GM04504 (cell line): ENCODE results near the gene ZNF280C.

Source experiments
- DNase-seq: peaks from one replicate; pipeline ENCODE4 v3.0.0-alpha.2; 2012; ENCODE audit warnings: low read depth

Gene ZNF280C

GRCh38 chrX:130174937-130175336, 93.8 kb downstream of the ZNF280C start:
- DNase-seq, result no peak

DNA sequence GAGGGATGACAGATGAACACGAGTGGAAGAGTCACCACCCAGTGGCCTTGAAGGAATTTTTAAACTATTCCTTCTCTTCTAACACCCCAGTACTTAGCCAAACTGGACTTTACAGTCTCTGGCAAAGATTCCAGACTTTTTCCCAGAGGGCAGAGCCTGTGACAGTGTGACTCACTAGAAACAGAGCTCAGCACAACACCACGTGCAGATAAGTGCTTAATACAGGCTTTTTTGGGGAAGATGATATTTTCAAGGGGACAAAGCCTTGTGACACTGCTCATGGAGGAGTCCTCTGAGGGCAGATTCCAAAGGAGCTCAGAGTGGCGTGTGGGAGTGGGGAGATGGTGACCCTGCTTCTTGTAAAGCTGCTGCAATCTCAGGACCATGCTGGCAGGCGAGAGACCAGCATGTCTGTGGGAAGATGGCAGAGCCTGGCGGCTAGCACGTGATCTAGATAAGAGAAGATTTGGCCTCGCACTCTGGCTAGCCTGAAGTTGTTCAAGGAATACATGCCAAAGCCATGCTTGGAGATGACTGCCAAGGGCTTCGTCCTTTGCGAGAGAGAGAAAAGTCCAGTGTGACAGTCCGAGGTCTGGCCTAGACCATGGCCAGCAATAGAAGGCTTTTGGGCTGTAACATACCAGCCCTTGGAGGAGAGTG, 94.5 kb downstream of the ZNF280C start:
- DNase-seq, result peak; percentile 78

- peak; percentile 71 for DNase-seq
Measured at GRCh38 chrX:130173190-130173895, 95.4 kb downstream of the ZNF280C start.

DNA sequence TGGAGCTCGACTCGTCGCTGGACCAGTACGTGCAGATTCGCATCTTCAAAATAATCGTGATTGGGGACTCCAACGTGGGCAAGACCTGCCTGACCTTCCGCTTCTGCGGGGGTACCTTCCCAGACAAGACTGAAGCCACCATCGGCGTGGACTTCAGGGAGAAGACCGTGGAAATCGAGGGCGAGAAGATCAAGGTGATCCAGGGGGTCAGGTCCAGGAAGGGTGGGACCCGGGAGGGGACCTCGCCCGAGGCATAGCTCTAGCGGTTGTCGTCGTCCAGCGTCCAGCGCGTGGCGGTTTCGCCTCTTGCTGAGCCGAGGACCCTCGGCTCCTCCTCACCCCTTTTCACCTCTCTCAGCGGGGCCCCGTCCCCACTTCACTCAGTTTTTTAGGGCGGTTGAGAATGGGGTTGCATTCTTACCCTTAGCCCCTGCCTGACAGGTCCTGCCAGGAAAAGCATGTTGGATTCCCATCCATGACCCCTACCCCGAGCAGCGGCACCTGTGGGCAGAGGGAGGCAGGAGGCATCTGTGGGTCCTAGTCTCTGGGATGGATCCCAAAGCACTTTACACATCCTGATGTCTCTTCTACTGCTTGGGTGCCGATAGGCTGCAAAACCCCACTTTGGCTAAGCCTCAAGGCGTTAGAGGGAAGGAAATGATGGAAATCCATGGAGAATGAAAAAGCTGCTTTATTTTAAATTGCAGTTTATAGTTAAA, 96.4 kb downstream of the ZNF280C start:
- DNase-seq, result no peak

DNA sequence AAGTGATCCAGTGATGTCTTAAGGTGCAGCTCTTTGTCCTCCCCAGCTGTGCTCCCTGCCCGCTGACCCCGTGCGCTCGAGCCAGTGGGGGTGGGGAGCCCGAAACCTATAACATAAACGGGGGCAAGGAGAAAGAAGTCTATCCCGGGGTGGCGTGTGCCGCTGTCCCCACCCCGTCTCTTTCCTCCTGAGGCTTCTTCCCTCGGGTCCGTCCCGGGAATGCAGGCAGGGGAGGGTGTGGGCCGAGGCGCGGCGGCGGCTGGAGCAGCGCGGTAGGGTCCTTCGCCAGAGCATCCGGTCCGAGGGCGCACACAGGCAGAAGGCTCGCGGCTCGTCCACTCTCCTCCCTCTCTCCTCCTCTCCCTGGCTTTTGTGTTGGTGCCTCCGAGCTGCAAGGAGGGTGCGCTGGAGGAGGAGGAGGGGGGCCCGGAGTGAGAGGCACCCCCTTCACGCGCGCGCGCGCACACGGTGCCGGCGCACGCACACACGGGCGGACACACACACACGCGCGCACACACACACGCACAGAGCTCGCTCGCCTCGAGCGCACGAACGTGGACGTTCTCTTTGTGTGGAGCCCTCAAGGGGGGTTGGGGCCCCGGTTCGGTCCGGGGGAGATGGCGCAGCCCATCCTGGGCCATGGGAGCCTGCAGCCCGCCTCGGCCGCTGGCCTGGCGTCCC, 97.1 kb downstream of the ZNF280C start, which contains the start of gene RAB33A:
Gene RAB33A (plus strand): TSS at position 517 of the 681 bp plus-strand sequence. CDS start 101 bp downstream, at position 618.
- no peak for DNase-seq

GRCh38 chrX:130170752-130171445, 97.8 kb downstream of the ZNF280C start:
- DNase-seq, result no peak

DNA sequence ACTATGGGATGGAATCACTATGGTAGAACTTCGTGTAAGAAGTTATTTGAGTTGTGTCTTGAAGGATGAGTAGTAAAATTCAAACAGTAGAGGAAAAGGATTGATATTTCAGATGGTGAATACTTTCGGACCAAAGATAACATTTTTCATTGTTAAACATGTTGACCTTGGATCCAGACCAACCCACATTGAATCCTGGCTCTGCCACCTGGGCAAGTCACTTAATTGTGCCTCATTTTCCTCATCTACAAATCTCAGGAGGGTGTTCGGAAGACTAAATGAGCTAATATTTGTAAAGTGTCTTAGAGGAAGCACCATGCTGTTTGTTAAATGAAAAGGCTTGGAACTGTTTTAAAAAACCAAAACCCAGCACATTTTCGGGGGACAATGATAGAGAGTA, 101.7 kb downstream of the ZNF280C start:
- no peak for DNase-seq

GRCh38 chrX:130166503-130166777, 102.3 kb downstream of the ZNF280C start:
- DNase-seq, result no peak

DNA sequence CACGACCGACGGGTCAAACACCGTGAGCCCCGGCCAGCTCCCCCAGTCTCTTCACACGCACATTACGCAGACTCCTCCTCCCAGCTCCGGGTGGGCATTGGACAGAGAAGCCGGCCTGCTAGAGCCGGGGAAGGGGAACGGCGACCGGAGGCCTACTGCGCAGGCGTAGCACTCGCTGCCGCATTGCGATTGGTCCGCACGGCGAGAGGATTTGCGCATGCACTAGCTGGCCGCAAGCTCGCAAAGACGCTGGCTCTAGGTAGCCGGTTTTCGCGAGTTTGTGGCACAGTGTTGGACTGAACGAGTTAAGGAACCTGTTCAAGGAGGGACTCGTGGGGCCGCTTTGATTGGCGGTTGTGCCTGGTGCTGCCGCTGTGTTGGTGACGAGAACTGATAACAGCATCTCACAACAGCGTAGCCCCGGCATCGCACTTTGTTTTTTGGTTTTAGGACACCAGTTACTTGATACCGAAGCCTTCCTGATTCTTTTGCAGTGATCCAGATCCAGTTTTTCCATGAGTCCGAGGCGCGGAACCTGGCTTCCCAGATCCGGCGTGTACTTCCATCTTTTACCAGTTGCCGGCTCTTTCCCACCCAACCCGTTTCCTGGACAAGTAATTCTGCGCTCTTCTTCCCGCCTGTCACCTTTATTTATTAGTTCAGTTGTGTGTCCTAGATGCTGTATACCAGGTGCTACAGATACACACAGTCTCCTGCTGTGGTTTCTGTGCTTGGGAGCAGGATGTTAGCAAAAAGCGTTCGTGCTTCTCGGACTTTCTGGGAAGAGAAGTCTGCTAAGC, 102.8 kb downstream of the ZNF280C start, which contains the start of gene AIFM1:
Gene AIFM1 (minus strand): TSS at position 139 of the 800 bp plus-strand sequence. CDS start 185 bp downstream, outside the sequence.
- DNase-seq, result peak; percentile 81

DNA sequence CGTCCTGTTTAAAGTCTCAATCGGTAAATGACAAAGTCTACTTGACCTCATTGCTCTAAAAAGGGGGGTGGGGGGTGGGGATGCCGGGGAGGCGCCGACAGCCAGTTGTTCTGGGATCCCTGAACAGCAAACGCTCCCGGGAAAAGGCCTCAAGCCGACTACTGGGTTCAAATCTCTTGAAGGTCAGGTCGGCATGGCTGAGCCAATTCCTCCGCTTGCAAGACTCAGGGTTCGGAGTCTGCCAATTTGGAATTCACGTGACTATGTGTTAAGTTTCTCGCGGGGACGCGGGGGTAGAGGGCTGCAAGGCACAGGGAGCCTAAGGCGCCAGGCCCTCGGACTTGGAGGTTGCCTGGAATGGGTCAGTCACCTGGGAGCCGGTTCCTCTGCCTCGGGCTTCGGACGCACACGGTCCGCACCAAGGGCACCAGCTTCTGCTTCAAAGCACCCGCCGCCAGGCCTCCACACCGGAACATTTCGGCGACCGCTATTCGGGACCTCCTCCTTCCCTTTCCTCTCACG, 103.5 kb downstream of the ZNF280C start:
- no peak for DNase-seq

DNA sequence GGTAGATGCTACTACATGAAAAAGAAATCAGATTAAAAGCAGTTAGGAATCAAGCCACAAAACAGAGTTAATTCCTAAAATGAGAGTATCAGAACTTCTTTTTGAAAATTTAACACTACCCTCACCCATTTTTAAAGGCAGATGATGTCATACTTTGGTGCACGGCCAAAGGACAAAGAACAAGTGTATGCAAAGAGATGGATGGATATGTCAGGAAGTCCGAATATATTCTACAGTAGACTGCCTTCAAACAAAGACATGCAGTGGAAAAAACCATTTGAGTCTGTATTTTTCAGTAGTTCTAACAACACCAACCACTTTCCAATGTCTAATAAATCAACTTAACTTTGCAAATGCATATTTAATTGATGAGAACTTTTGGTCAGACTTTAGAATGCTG, 105.3 kb downstream of the ZNF280C start:
- DNase-seq, result no peak

- DNase-seq, result no peak
Measured at GRCh38 chrX:130162094-130162735, 106.5 kb downstream of the ZNF280C start.

DNA sequence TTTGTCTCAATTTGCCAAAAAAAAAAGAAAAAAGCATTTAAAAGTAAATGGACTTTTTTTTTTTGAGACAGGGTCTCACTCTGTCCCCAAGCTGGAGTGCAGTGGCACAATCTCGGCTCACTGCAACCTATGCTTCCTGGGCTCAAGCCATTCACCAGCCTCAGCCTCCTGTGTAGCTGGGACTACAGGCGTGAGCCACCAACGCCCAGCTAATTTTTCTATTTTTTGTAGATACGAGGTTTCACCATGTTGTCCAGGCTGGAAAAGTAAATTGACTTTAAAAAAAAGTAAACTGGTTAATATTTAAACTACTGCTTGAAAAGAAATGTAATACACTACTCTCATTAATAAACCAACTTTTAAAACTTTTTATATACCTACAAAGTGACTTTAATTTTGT, 108.9 kb downstream of the ZNF280C start:
- no peak for DNase-seq

DNA sequence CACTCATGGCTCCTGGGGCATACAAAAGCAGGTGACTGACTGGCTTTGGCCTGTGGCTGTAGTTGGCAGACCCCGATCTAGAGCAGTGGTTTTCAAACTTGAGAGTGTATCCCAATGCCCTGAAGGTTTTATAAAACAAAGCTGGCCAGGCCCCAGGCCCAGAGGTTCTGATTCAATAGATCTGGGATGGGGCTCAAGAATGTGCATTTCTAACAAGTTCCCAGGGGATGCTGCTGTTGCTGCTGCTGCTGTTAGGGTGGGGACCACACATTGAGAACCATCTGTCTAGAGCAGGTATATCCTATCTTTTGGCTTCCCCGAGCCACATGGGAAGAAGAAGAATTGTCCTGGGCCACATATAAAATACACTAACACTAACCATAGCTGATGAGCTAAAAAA, 110.4 kb downstream of the ZNF280C start:
- no peak for DNase-seq

DNA sequence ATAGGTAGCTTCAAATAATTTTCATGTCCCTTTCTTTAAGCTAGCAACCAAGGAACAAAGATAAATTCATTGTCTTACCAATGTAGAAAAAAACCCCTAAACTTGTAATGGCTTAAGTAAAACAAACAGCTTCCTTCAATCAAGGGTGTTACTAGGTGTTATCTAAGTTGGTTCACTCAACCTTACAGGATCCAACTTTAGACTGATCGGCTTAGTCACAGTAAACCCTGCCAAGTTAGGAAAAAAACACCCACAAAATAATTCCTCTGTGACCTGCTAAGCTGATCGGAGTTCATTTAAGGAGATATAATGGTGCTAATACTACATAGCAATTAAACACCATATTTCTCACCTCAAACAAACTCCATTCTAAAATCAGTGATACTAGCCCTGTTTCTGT, 113.1 kb downstream of the ZNF280C start:
- DNase-seq, result no peak
